ENCODE data around the gene OTOP2. TPM values are rescaled to one million over a fixed set of nuclear protein-coding genes. Genes with fewer than 3 reads are reported as not detected.

OTOP2 gene
- total RNA-seq, 4 donors from 2014 or later, result not detected

- peaks cover 0 to 6% (median 5%) of the 10 kb centered on the region in 3 donors for H3K4me1 ChIP-seq
- H3K36me3 ChIP-seq, result no peaks in the 10 kb centered on the region
- 72% methylated on average over 2 of the region's 19 CpGs; no CpG with 5 or more reads in 1 of the 2 donors for WGBS, 2 donors (ENCODE audit: low coverage in 1 of 2)
- peaks cover 39% of the 10 kb centered on the region for H3K27me3 ChIP-seq
- H3K9me3 ChIP-seq, result no peaks in the 10 kb centered on the region
- no peak for ATAC-seq
- TF ChIP-seq EP300 (IDR thresholded peaks at IDR 0.05) (no peak), POLR2AphosphoS5 (IDR thresholded peaks at IDR 0.05) (no peak), CTCF (IDR thresholded peaks at IDR 0.05) (no peak), POLR2A (IDR thresholded peaks at IDR 0.05) (no peak)
- H3K27ac ChIP-seq, result no peak overlapping the region
- no peak overlapping the region for H3K4me3 ChIP-seq
Observed at GRCh38 chr17:74877592-74878548, 46.2 kb upstream of the OTOP2 start.

- no peaks in the 10 kb centered on the region for H3K9me3 ChIP-seq
- no peak for ATAC-seq
- WGBS, 2 donors (ENCODE audit: low coverage in 1 of 2), result 57 to 100% methylated on average over 1 to 2 of the region's 2 CpGs
- peaks cover 0 to 5% (median 4%) of the 10 kb centered on the region in 3 donors for H3K4me1 ChIP-seq
- H3K4me3 ChIP-seq, result no peak overlapping the region
- no peaks in the 10 kb centered on the region for H3K36me3 ChIP-seq
- peaks cover 44% of the 10 kb centered on the region for H3K27me3 ChIP-seq
- H3K27ac ChIP-seq, result no peak overlapping the region
- TF ChIP-seq POLR2AphosphoS5 (IDR thresholded peaks at IDR 0.05) (no peak), EP300 (IDR thresholded peaks at IDR 0.05) (no peak), CTCF (IDR thresholded peaks at IDR 0.05) (no peak)
Observed at GRCh38 chr17:74878658-74879057, 45.4 kb upstream of the OTOP2 start.

GRCh38 chr17:74879308-74879707, 44.8 kb upstream of the OTOP2 start:
- Histone ChIP-seq H3K36me3 (no peaks in the 10 kb centered on the region), H3K27ac (no peak overlapping the region), H3K9me3 (no peaks in the 10 kb centered on the region), H3K27me3 (peaks cover 48% of the 10 kb centered on the region), H3K4me3 (no peak overlapping the region), H3K4me1 (no peaks in the 10 kb centered on the region)
- ATAC-seq, result no peak
- WGBS, 2 donors (ENCODE audit: low coverage in 1 of 2), result 88% methylated on average over 3 of the region's 16 CpGs; no CpG with 5 or more reads in 1 of the 2 donors
- TF ChIP-seq POLR2AphosphoS5 (IDR thresholded peaks at IDR 0.05) (no peak), POLR2A (IDR thresholded peaks at IDR 0.05) (no peak), EP300 (IDR thresholded peaks at IDR 0.05) (no peak), CTCF (IDR thresholded peaks at IDR 0.05) (no peak)

GRCh38 chr17:74881073-74881472, 43.0 kb upstream of the OTOP2 start:
- no peak for ATAC-seq
- Histone ChIP-seq H3K4me1 (no peaks in the 10 kb centered on the region), H3K27me3 (peaks cover 61% of the 10 kb centered on the region), H3K4me3 (no peak overlapping the region), H3K27ac (no peak overlapping the region), H3K36me3 (no peaks in the 10 kb centered on the region), H3K9me3 (no peaks in the 10 kb centered on the region)
- no peak for TF ChIP-seq POLR2A (IDR thresholded peaks at IDR 0.05)
- no peak for TF ChIP-seq EP300 (IDR thresholded peaks at IDR 0.05)
- no peak for TF ChIP-seq POLR2AphosphoS5 (IDR thresholded peaks at IDR 0.05)
- TF ChIP-seq CTCF (IDR thresholded peaks at IDR 0.05), result no peak
- WGBS, 2 donors (ENCODE audit: low coverage in 1 of 2), result 73% methylated on average over 2 of the region's 11 CpGs; no CpG with 5 or more reads in 1 of the 2 donors
